ENCODE data around the gene KRTAP13-4.

DNA sequence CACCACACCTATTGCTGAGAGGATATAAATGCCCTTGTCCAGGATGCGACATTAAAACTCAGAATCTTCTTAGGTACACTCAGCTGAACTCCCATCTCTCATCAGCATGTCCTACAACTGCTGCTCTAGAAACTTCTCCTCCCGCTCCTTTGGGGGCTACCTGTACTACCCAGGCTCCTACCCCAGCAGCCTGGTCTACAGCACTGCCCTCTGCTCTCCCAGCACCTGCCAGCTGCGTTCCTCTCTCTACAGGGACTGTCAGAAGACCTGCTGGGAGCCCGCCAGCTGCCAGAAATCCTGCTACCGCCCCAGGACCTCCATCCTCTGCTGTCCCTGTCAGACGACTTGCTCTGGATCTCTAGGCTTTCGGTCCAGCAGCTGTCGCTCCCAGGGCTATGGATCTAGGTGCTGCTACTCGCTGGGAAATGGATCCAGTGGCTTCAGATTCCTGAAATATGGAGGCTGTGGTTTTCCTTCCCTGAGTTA is at the start of gene KRTAP13-4:
- TF ChIP-seq, protein P1, sequence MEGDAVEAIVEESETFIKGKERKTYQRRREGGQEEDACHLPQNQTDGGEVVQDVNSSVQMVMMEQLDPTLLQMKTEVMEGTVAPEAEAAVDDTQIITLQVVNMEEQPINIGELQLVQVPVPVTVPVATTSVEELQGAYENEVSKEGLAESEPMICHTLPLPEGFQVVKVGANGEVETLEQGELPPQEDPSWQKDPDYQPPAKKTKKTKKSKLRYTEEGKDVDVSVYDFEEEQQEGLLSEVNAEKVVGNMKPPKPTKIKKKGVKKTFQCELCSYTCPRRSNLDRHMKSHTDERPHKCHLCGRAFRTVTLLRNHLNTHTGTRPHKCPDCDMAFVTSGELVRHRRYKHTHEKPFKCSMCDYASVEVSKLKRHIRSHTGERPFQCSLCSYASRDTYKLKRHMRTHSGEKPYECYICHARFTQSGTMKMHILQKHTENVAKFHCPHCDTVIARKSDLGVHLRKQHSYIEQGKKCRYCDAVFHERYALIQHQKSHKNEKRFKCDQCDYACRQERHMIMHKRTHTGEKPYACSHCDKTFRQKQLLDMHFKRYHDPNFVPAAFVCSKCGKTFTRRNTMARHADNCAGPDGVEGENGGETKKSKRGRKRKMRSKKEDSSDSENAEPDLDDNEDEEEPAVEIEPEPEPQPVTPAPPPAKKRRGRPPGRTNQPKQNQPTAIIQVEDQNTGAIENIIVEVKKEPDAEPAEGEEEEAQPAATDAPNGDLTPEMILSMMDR (IDR thresholded peaks at IDR 0.05) = no peak
- TF ChIP-seq POLR2A (IDR thresholded peaks at IDR 0.05) = no peak

Measured in heart left ventricle (tissue), 13 donors.